ES-I3 (cell line): ENCODE data around the gene PARVB.

Experiments used
- H3K36me3 ChIP-seq: 2 replicates; pipeline ENCODE4 v1.6.1; 2013; ENCODE audit warnings: mild to moderate bottlenecking, low read length, control low read depth, moderate library complexity; ENCODE audit not compliant: insufficient read depth
- H3K4me1 ChIP-seq: 2 replicates; pipeline ENCODE4 v1.6.1; 2013; ENCODE audit warnings: mild to moderate bottlenecking, control low read depth, low read length; ENCODE audit not compliant: insufficient read depth
- H3K9ac ChIP-seq: 2 replicates; pipeline ENCODE4 v1.6.1; 2013; ENCODE audit warnings: low read depth, mild to moderate bottlenecking, low read length, moderate library complexity
- H3K9me3 ChIP-seq: 2 replicates; pipeline ENCODE4 v1.6.1; 2013; ENCODE audit warnings: mild to moderate bottlenecking, low read length, moderate library complexity; ENCODE audit not compliant: control insufficient read depth, insufficient read depth

Gene PARVB

GRCh38 chr22:44181912-44182587 lies 157.9 kb downstream of the PARVB start:
- Histone ChIP-seq H3K9me3 (no peaks in the 10 kb centered on the region), H3K4me1 (peaks cover 4% of the 10 kb centered on the region), H3K36me3 (no peaks in the 10 kb centered on the region), H3K9ac (no peak overlapping the region)

- H3K9me3 ChIP-seq, result no peaks in the 10 kb centered on the region
- no peak overlapping the region for H3K9ac ChIP-seq
- H3K36me3 ChIP-seq, result no peaks in the 10 kb centered on the region
- H3K4me1 ChIP-seq, result peaks cover 4% of the 10 kb centered on the region
These were observed 158.6 kb downstream of the PARVB start for GRCh38 chr22:44182588-44183286.

GRCh38 chr22:44183287-44183588 lies 159.1 kb downstream of the PARVB start:
- Histone ChIP-seq H3K36me3 (no peaks in the 10 kb centered on the region), H3K9me3 (no peaks in the 10 kb centered on the region), H3K4me1 (peaks cover 4% of the 10 kb centered on the region), H3K9ac (no peak overlapping the region)

GRCh38 chr22:44184006-44184405 lies 159.9 kb downstream of the PARVB start:
- H3K9ac ChIP-seq, result no peak overlapping the region
- H3K9me3 ChIP-seq, result no peaks in the 10 kb centered on the region
- peaks cover 4% of the 10 kb centered on the region for H3K4me1 ChIP-seq
- no peaks in the 10 kb centered on the region for H3K36me3 ChIP-seq

GRCh38 chr22:44185237-44186120 lies 161.4 kb downstream of the PARVB start:
- Histone ChIP-seq H3K9ac (no peak overlapping the region), H3K36me3 (no peaks in the 10 kb centered on the region), H3K9me3 (no peaks in the 10 kb centered on the region), H3K4me1 (peaks cover 7% of the 10 kb centered on the region)

GRCh38 chr22:44186121-44186510 lies 162.0 kb downstream of the PARVB start:
- H3K4me1 ChIP-seq, result peaks cover 6% of the 10 kb centered on the region
- H3K9ac ChIP-seq, result no peak overlapping the region
- no peaks in the 10 kb centered on the region for H3K9me3 ChIP-seq
- H3K36me3 ChIP-seq, result no peaks in the 10 kb centered on the region

GRCh38 chr22:44186737-44187136 lies 162.6 kb downstream of the PARVB start:
- H3K9ac ChIP-seq, result no peak overlapping the region
- no peaks in the 10 kb centered on the region for H3K9me3 ChIP-seq
- no peaks in the 10 kb centered on the region for H3K36me3 ChIP-seq
- peaks cover 6% of the 10 kb centered on the region for H3K4me1 ChIP-seq

- peaks cover 6% of the 10 kb centered on the region for H3K4me1 ChIP-seq
These were observed 163.6 kb downstream of the PARVB start for GRCh38 chr22:44187652-44188230.

GRCh38 chr22:44188316-44188715 lies 164.2 kb downstream of the PARVB start:
- Histone ChIP-seq H3K4me1 (peaks cover 6% of the 10 kb centered on the region), H3K36me3 (no peaks in the 10 kb centered on the region), H3K9ac (no peak overlapping the region), H3K9me3 (no peaks in the 10 kb centered on the region)

More at GRCh38 chr22:44187652-44188230, 163.6 kb downstream of the PARVB start:
- no peak overlapping the region for H3K9ac ChIP-seq
- H3K36me3 ChIP-seq, result no peaks in the 10 kb centered on the region
- no peaks in the 10 kb centered on the region for H3K9me3 ChIP-seq

GRCh38 chr22:44188986-44189630 lies 165.0 kb downstream of the PARVB start:
- no peaks in the 10 kb centered on the region for H3K9me3 ChIP-seq
- no peak overlapping the region for H3K9ac ChIP-seq
- H3K36me3 ChIP-seq, result no peaks in the 10 kb centered on the region
- peaks cover 6% of the 10 kb centered on the region for H3K4me1 ChIP-seq

- H3K9me3 ChIP-seq, result no peaks in the 10 kb centered on the region
- no peak overlapping the region for H3K9ac ChIP-seq
These were observed 166.4 kb downstream of the PARVB start for GRCh38 chr22:44190381-44190976.

GRCh38 chr22:44191036-44191454 lies 166.9 kb downstream of the PARVB start:
- Histone ChIP-seq H3K9ac (no peak overlapping the region), H3K9me3 (no peaks in the 10 kb centered on the region), H3K36me3 (no peaks in the 10 kb centered on the region), H3K4me1 (peaks cover 6% of the 10 kb centered on the region)

More at GRCh38 chr22:44190381-44190976, 166.4 kb downstream of the PARVB start:
- Histone ChIP-seq H3K4me1 (peaks cover 6% of the 10 kb centered on the region), H3K36me3 (no peaks in the 10 kb centered on the region)

- Histone ChIP-seq H3K9ac (no peak overlapping the region), H3K4me1 (peaks cover 6% of the 10 kb centered on the region), H3K36me3 (no peaks in the 10 kb centered on the region), H3K9me3 (no peaks in the 10 kb centered on the region)
These were observed 168.2 kb downstream of the PARVB start for GRCh38 chr22:44192098-44192815.
